Endodermal cell (in vitro differentiated cells): Measurements from ENCODE around the gene PRICKLE2. TPM values are rescaled to one million over a fixed set of nuclear protein-coding genes. Genes with fewer than 3 reads are reported as not detected.
A peak's percentile ranks its signal among the peaks of the same experiment; 100 is the strongest.

ENCODE experiments used
- DNase-seq: peaks from one replicate; pipeline ENCODE4 v3.0.0-alpha.2; 2017
- H3K27ac ChIP-seq: 2 replicates; pipeline ENCODE4 v1.5.1; 2013; ENCODE audit warnings: mild to moderate bottlenecking, low read depth, low read length, moderate library complexity
- H3K27me3 ChIP-seq: 2 replicates; pipeline ENCODE4 v1.6.1; 2013; ENCODE audit warnings: mild to moderate bottlenecking, low read length, moderate library complexity; ENCODE audit not compliant: insufficient read depth, control insufficient read depth, poor library complexity, severe bottlenecking
- H3K36me3 ChIP-seq: 2 replicates; pipeline ENCODE4 v1.7.0; 2013; ENCODE audit warnings: mild to moderate bottlenecking, low read length, moderate library complexity; ENCODE audit not compliant: control insufficient read depth, insufficient read depth
- H3K4me1 ChIP-seq: one replicate; pipeline ENCODE4 v1.7.0; 2013; ENCODE audit warnings: low read length; ENCODE audit not compliant: control insufficient read depth, insufficient read depth
- H3K4me3 ChIP-seq: 2 replicates; pipeline ENCODE4 v1.5.1; 2013; ENCODE audit warnings: mild to moderate bottlenecking, low read length, moderate library complexity
- H3K9ac ChIP-seq: 2 replicates; pipeline ENCODE4 v1.6.1; 2013; ENCODE audit warnings: mild to moderate bottlenecking, low read length, moderate library complexity; ENCODE audit not compliant: poor library complexity, severe bottlenecking; ENCODE audit errors: extremely low read depth
- H3K9me3 ChIP-seq: 2 replicates; pipeline ENCODE4 v1.6.1; 2013; ENCODE audit warnings: mild to moderate bottlenecking, low read length, moderate library complexity; ENCODE audit not compliant: control insufficient read depth
- H3K27ac Mint-ChIP-seq: 2 replicates; pipeline ENCODE4 v1.8.0; 2020; ENCODE audit warnings: mixed read lengths
- H3K27me3 Mint-ChIP-seq: 2 replicates; pipeline ENCODE4 v1.8.0; 2021; ENCODE audit warnings: mild to moderate bottlenecking, mixed read lengths; ENCODE audit not compliant: insufficient read depth
- H3K36me3 Mint-ChIP-seq: 2 replicates; pipeline ENCODE4 v1.8.0; 2020; ENCODE audit warnings: low read depth, mixed read lengths
- H3K4me1 Mint-ChIP-seq: 2 replicates; pipeline ENCODE4 v1.8.0; 2020; ENCODE audit warnings: mixed read lengths
- H3K4me3 Mint-ChIP-seq: 2 replicates; pipeline ENCODE4 v1.8.0; 2020; ENCODE audit warnings: mild to moderate bottlenecking, moderate library complexity, mixed read lengths
- H3K9me3 Mint-ChIP-seq: 2 replicates; pipeline ENCODE4 v1.8.0; 2020; ENCODE audit warnings: mild to moderate bottlenecking, mixed read lengths
- CTCF ChIP-seq: fragments of 200-600 bp; sonication (generic); conservative IDR thresholded peaks from 2 replicates; pipeline ENCODE4 v1.5.0; 2021; ENCODE audit warnings: antibody characterized with exemption, mild to moderate bottlenecking
- WGBS, 2 experiments: methylation state at CpG; one replicate each; pipeline versions ENCODE4 v1.1.5 to v1.1.7; 2013; ENCODE audit warnings: missing lambda C conversion rate in 2 of 2, mixed read lengths in 1 of 2; ENCODE audit not compliant: insufficient coverage in 1 of 2, insufficient read length in 1 of 2; 5-methylcytosine and 5-hydroxymethylcytosine counted together
- total RNA-seq, 2 donors: library from RNA; stranded (reverse); fragmentation: NEBNext Ultra II Directional in 1 of 2; extraction: Animal tissue kit (Norgen Biotek cat#: 25700) in 1 of 2; gene quantifications; 2 replicates in 1 of 2; 3 replicates in 1 of 2; pipeline ENCODE4 v1.2.1, GENCODE V29; 2021

PRICKLE2 gene
- total RNA-seq, 2 donors from 2014 or later: 8.5 to 10.4 TPM

- no peak for TF ChIP-seq CTCF
- peaks cover 14% of the 10 kb centered on the region for H3K4me1 ChIP-seq
Measured at GRCh38 chr3:64216274-64217147, 8.8 kb downstream of the PRICKLE2 start.

GRCh38 chr3:64215559-64215958 lies 9.7 kb downstream of the PRICKLE2 start:
- no peak overlapping the region for H3K27ac ChIP-seq
- no peaks in the 10 kb centered on the region for H3K9me3 ChIP-seq
- WGBS, 2 experiments: 95 to 100% methylated on average over 2 of the region's 3 CpGs
- Mint-ChIP-seq H3K9me3 (no peaks in the 10 kb centered on the region), H3K27me3 (peaks cover 20% of the 10 kb centered on the region), H3K4me1 (peaks cover 42% of the 10 kb centered on the region), H3K36me3 (no peaks in the 10 kb centered on the region), H3K4me3 (no peak overlapping the region), H3K27ac (no peak overlapping the region)
- H3K9ac ChIP-seq: no peak overlapping the region
- DNase-seq: no peak
- TF ChIP-seq CTCF: no peak
- H3K36me3 ChIP-seq: no peaks in the 10 kb centered on the region
- H3K4me1 ChIP-seq: peaks cover 14% of the 10 kb centered on the region
- H3K4me3 ChIP-seq: no peak overlapping the region
- H3K27me3 ChIP-seq: no peaks in the 10 kb centered on the region

More at GRCh38 chr3:64216274-64217147, 8.8 kb downstream of the PRICKLE2 start:
- Histone ChIP-seq H3K4me3 (no peak overlapping the region), H3K27me3 (no peaks in the 10 kb centered on the region), H3K27ac (peak overlapping the region; percentile 12), H3K9me3 (no peaks in the 10 kb centered on the region), H3K9ac (no peak overlapping the region), H3K36me3 (no peaks in the 10 kb centered on the region)
- no peaks in the 10 kb centered on the region for H3K9me3 Mint-ChIP-seq
- DNase-seq: no peak
- H3K36me3 Mint-ChIP-seq: no peaks in the 10 kb centered on the region
- H3K4me1 Mint-ChIP-seq: peaks cover 51% of the 10 kb centered on the region
- H3K4me3 Mint-ChIP-seq: no peak overlapping the region
- peaks cover 20% of the 10 kb centered on the region for H3K27me3 Mint-ChIP-seq
- 55 to 62% methylated on average over 6 to 10 of the region's 10 CpGs for WGBS, 2 experiments
- no peak overlapping the region for H3K27ac Mint-ChIP-seq

GRCh38 chr3:64215103-64215502 lies 10.2 kb downstream of the PRICKLE2 start:
- no peak overlapping the region for H3K27ac ChIP-seq
- Mint-ChIP-seq H3K9me3 (no peaks in the 10 kb centered on the region), H3K27me3 (peaks cover 18% of the 10 kb centered on the region), H3K4me1 (peaks cover 38% of the 10 kb centered on the region), H3K27ac (peak overlapping the region; percentile 22), H3K36me3 (no peaks in the 10 kb centered on the region), H3K4me3 (peak overlapping the region; percentile 11)
- H3K9ac ChIP-seq: no peak overlapping the region
- H3K9me3 ChIP-seq: no peaks in the 10 kb centered on the region
- no peak for TF ChIP-seq CTCF
- DNase-seq: no peak
- no peaks in the 10 kb centered on the region for H3K36me3 ChIP-seq
- 64 to 92% methylated on average over 1 to 2 of the region's 2 CpGs for WGBS, 2 experiments
- H3K4me1 ChIP-seq: peaks cover 14% of the 10 kb centered on the region
- H3K4me3 ChIP-seq: no peak overlapping the region
- no peaks in the 10 kb centered on the region for H3K27me3 ChIP-seq
